Psoas muscle (tissue), 8 donors: ENCODE results near the gene YES1. TPM values are rescaled to one million over a fixed set of nuclear protein-coding genes. Genes with fewer than 3 reads are reported as not detected.

Source experiments
- ATAC-seq, 4 donors: fragments of 200-7000 bp; cut with Tn5 transposase; one replicate each; pipeline ENCODE4 v1.9.1; 2020; ENCODE audit warnings: moderate library complexity in 3 of 4, mild to moderate bottlenecking in 2 of 4
- DNase-seq, 2 donors: peaks; one replicate each; pipeline ENCODE4 v3.0.0-alpha.2; 2020
- H3K27ac ChIP-seq: fragments of 200-600 bp; one replicate; pipeline ENCODE4 v1.8.0; 2022
- H3K27me3 ChIP-seq, 3 donors: fragments of 200-600 bp in 1 of 3; one replicate each; pipeline versions ENCODE4 v1.6.1 to v1.8.0; 2013 to 2022; ENCODE audit warnings: low read length in 2 of 3, mild to moderate bottlenecking in 2 of 3, moderate library complexity in 1 of 3; ENCODE audit not compliant: insufficient read depth in 3 of 3
- H3K36me3 ChIP-seq, 2 donors: fragments of 200-600 bp in 1 of 2; one replicate each; pipeline versions ENCODE4 v1.6.1 to v1.8.0; 2013 to 2022; ENCODE audit warnings: low read depth in 1 of 2, mild to moderate bottlenecking in 1 of 2, moderate library complexity in 1 of 2; ENCODE audit not compliant: insufficient read depth in 1 of 2
- H3K4me1 ChIP-seq: fragments of 200-600 bp; one replicate; pipeline ENCODE4 v1.8.0; 2022
- H3K4me3 ChIP-seq: fragments of 200-600 bp; one replicate; pipeline ENCODE4 v1.8.0; 2022; ENCODE audit warnings: mild to moderate bottlenecking
- H3K9me3 ChIP-seq: fragments of 200-600 bp; one replicate; pipeline ENCODE4 v1.8.0; 2022
- CTCF ChIP-seq: fragments of 200-600 bp; IDR thresholded peaks from one replicate; pipeline ENCODE4 v1.8.0; 2022; ENCODE audit warnings: antibody characterized with exemption
- WGBS, 3 donors: extraction: QIAGEN DNeasy Blood & Tissue Kit; methylation state at CpG; one replicate each; pipeline versions ENCODE4 v1.1.6 to v1.1.7; 2013; 5-methylcytosine and 5-hydroxymethylcytosine counted together
- intact Hi-C, 2 donors: fragments of 100-400 bp; cut with DNase I; formaldehyde crosslinking; loops; one replicate each; pipeline versions ENCODE4 v1.11.0 to v1.14.2; 2022
- polyA plus RNA-seq, 3 donors: library from polyadenylated mRNA; stranded (reverse); fragments of 200-250 nt; gene quantifications; one replicate each; pipeline ENCODE4 v1.2.3, GENCODE V29; 2013
- total RNA-seq, 4 donors: library from RNA; stranded (reverse); fragmentation: NEBNext Ultra II Directional in 2 of 4; extraction: Animal tissue kit (Norgen Biotek cat#: 25700) in 2 of 4; gene quantifications; one replicate each; pipeline versions ENCODE4 v1.2.1 to v1.2.4, GENCODE V29; 2021 to 2023
- donor health status: healthy with polysubstance abuse.
- donor health status: DM: no; HTN: no; CAD: no; lungs with moderate emphysema.
- donor health status: Bipolar disorder and iron deficiency.
- donor health status: healthy.
- donor health status: DM: yes; HTN: yes; CAD: no.
- donor health status: DM: no; HTN: no; CAD: no.
- donor health status: DM: no; HTN: no; CAD: no.
- donor health status: DM: yes; HTN: yes; CAD: no.

Gene YES1
- total and polyA plus RNA-seq, 7 donors = 8.7 to 29.5 (median 14.6) TPM

GRCh38 chr18:680392-680791, 131.7 kb downstream of the YES1 start:
- intact Hi-C loops = no loop called here
- DNase-seq (no peak), ATAC-seq (no peak)
- no peaks in the 10 kb centered on the region for H3K4me1 ChIP-seq
- no peaks in the 10 kb centered on the region for H3K9me3 ChIP-seq
- peaks cover 0 to 63% of the 10 kb centered on the region in 2 donors for H3K36me3 ChIP-seq
- H3K27me3 ChIP-seq = no peaks in the 10 kb centered on the region
- H3K27ac ChIP-seq = no peak overlapping the region
- no peak for TF ChIP-seq CTCF
- no peak overlapping the region for H3K4me3 ChIP-seq
- WGBS, 3 donors = 97 to 100% (median 100%) methylated on average over 4 of the region's 4 CpGs

GRCh38 chr18:679516-679915, 132.5 kb downstream of the YES1 start:
- intact Hi-C loops = no loop called here
- Histone ChIP-seq H3K9me3 (no peaks in the 10 kb centered on the region), H3K4me3 (no peak overlapping the region), H3K27ac (no peak overlapping the region), H3K27me3 (no peaks in the 10 kb centered on the region), H3K4me1 (no peaks in the 10 kb centered on the region), H3K36me3 (peaks cover 0 to 64% of the 10 kb centered on the region in 2 donors)
- 98 to 100% (median 100%) methylated on average over 4 of the region's 4 CpGs for WGBS, 3 donors
- no peak for DNase-seq
- TF ChIP-seq CTCF = no peak
- ATAC-seq = no peak

GRCh38 chr18:678482-679182, 133.4 kb downstream of the YES1 start:
- DNase-seq (no peak), ATAC-seq (no peak)
- intact Hi-C loops = no loop called here
- Histone ChIP-seq H3K4me3 (no peak overlapping the region), H3K36me3 (peaks cover 0 to 71% of the 10 kb centered on the region in 2 donors), H3K27me3 (no peaks in the 10 kb centered on the region), H3K9me3 (no peaks in the 10 kb centered on the region), H3K4me1 (no peaks in the 10 kb centered on the region), H3K27ac (no peak overlapping the region)
- TF ChIP-seq CTCF = no peak
- WGBS, 3 donors = 81 to 88% (median 82%) methylated on average over 15 of the region's 15 CpGs

- ATAC-seq (no peak), DNase-seq (no peak)
- WGBS, 3 donors = 84 to 91% (median 86%) methylated on average over 14 of the region's 14 CpGs
- H3K36me3 ChIP-seq = peaks cover 0 to 72% of the 10 kb centered on the region in 2 donors
- no peaks in the 10 kb centered on the region for H3K4me1 ChIP-seq
- no peaks in the 10 kb centered on the region for H3K9me3 ChIP-seq
- no peak for TF ChIP-seq CTCF
- no peaks in the 10 kb centered on the region for H3K27me3 ChIP-seq
- no peak overlapping the region for H3K27ac ChIP-seq
- intact Hi-C loops = no loop called here
- H3K4me3 ChIP-seq = no peak overlapping the region
These were observed 134.1 kb downstream of the YES1 start for GRCh38 chr18:677951-678381.

GRCh38 chr18:677145-677544, 134.9 kb downstream of the YES1 start:
- Histone ChIP-seq H3K27ac (no peak overlapping the region), H3K4me1 (no peaks in the 10 kb centered on the region), H3K9me3 (no peaks in the 10 kb centered on the region), H3K4me3 (no peak overlapping the region), H3K36me3 (peaks cover 3 to 75% of the 10 kb centered on the region in 2 donors), H3K27me3 (no peaks in the 10 kb centered on the region)
- no peak for TF ChIP-seq CTCF
- intact Hi-C loops = no loop called here
- 58 to 83% (median 66%) methylated on average over 4 of the region's 4 CpGs for WGBS, 3 donors
- DNase-seq = no peak
- no peak for ATAC-seq
